Activated naive CD4-positive, alpha-beta T cell (primary cell): ENCODE results near the gene DIRAS1.

Source experiments
- DNase-seq, 4 experiments: peaks; one replicate each; lab custom pipeline; 2025; lab: John Stamatoyannopoulos, UW

Gene DIRAS1, protein sequence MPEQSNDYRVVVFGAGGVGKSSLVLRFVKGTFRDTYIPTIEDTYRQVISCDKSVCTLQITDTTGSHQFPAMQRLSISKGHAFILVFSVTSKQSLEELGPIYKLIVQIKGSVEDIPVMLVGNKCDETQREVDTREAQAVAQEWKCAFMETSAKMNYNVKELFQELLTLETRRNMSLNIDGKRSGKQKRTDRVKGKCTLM

DNA sequence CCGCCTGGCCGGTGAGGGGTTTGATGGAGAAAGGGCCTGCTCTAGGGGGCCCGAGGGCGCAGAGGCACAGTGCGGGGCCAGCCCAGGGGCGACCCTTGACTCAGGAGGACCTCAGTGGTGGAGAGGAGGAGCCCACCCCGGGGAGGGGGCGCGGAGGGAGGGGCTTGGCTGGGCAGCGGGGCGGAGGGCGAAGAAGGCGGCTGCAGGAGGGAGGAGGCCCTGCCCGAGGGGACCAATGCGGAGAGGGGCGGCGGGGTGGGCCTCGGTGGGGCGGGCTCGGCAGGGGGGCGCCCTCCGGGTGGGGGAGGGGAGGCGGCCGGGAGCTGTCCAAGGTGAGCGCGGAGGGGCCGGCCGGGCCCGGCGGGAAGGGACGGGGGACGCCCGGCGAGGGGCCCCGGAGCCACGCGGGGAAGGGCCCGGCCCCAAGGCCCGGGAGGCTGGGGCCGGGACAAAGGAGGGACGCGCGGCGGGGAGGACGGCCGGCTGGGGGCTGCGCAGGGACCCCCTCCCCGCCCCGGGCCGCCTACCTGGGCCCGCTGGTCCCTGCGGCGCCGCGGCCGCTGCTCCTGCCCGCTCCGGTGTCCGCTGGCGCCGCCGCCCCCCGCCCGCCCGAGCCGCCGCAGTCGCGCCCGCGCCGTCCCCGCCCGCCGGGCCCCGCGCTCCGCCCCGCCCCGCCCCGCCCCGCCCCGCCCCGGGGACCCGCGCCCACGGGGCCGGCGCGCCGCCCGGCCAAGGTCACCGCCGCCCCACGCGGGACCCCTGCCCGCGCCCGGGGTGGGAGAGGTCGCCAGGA lies at the start of gene DIRAS1:
Gene DIRAS1, minus strand, starts transcription at position 596 of the 793 bp plus-strand sequence. CDS start 3,566 bp downstream, outside the sequence.
- DNase-seq, result no peak

DNA sequence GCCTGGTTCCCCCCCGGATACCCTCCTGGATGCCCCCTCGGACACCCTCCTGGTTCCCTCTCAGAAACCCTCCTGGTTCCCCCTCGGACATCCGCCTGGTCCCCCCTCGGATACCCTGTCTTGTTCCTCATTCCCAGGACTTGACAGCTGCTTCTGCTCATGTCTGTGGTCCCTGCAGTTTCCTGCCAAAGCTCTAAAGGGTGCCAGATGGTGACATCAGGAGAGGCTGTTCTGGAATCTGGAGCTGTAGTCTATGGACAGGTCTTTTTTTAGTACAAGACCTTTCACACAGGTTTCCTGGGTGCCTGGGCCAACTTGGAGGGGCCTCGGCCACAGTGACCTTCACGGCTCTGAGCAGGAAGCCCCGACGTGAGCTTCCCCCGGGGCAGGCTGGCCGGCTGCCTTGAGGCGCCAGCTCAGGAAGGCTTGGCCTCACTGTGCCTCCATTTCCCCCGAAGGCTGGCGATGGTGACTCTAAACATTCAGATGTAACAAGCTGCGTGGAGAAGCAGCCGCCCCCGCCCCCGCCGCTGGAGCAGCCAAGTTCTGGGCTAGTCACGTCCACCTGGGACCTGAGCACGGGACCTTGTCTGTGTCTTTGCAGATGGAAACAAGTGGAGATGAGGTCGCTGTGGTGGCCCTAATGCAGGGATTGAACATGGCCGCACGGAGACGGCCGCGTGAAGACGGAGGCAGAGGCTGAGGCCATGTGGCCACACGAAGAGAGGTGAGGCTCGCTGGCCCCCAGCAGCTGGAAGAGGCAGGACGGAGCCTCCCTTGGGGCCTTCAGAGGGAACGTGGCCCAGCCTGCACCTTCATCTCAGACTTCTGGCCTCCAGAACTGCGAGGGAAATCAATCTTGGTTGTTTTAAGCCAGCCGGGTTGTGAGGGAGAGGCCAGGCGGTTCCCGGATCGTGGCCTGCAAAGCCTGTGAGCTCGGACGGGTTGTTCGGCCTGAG lies 49.2 kb upstream of the DIRAS1 start:
- DNase-seq, result no peak

DNA sequence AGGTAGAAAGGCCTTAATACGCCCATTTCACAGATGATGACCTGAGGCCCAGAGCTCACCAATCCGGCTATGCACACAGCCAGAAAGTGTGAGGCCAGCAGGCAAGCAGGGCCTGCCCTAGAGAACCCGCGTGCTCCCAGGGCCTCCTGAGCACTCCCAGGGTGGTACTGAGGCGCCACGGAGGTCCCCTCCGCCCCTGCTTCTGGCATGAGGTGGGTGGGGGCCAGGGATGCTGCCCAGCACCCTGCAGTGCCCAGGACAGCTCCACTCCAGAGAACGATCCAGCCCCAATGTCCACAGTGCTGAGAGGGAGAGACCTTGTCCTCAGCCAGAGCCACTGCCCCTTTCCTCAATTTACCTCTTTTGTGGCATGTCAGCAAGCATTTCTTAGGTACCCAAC lies 48.0 kb upstream of the DIRAS1 start:
- no peak for DNase-seq

DNA sequence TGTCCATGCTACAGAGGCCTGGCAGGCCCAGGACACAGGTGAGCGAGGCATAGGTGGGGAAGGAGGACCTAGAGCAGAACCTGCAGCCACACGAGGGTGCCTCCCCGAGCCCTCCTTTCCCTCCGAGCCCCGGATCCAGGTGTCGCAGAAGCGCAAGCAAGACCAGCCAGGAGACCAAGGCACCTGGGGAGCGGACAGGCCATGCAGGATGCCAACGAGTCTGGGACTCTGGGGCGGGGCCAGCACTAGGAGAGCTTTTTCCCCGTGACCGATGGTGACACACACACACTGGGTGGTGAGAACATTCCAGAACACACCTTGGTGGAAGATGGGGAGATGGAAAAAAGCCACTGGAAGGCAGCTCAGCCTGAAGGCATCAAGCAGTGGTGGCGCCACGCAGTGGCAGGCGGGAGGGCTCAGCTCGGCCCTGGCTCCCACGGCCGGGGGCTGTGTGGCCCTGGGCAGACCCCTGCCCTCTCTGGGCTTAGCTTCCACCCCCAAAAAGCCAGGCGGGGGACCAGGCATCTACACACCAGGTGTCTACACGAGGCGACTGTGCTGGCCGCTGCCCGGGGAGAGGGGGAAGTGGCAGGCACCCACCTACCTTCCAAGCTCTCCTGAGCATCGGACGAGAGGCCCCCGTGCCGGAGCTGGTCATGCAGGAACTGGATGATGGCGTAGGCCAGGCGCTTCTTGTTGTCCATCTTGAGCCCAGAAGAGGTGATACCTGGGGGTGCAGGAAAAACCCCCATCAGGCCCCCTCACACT lies 47.4 kb upstream of the DIRAS1 start:
- no peak for DNase-seq

DNA sequence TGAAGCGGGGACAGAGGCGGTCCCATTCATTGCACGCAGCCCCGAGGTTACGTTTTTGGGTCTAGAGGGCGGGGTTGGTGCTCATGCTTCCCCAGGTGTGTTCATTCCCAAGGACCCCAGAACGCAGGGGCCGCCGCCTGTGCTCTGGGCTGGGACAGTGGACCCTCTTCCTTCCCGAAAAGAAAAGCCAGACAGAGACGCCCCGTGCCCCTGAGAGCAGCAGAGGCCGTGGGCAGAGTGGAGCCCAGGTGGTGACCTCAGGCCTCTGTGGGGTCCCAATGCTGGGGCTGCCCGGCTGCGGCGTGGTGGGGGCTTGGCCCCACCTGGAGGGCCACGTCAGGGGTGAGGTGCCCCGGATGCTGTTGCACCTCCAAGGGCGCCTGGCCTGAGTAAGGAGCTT lies 46.5 kb upstream of the DIRAS1 start:
- DNase-seq, result no peak

DNA sequence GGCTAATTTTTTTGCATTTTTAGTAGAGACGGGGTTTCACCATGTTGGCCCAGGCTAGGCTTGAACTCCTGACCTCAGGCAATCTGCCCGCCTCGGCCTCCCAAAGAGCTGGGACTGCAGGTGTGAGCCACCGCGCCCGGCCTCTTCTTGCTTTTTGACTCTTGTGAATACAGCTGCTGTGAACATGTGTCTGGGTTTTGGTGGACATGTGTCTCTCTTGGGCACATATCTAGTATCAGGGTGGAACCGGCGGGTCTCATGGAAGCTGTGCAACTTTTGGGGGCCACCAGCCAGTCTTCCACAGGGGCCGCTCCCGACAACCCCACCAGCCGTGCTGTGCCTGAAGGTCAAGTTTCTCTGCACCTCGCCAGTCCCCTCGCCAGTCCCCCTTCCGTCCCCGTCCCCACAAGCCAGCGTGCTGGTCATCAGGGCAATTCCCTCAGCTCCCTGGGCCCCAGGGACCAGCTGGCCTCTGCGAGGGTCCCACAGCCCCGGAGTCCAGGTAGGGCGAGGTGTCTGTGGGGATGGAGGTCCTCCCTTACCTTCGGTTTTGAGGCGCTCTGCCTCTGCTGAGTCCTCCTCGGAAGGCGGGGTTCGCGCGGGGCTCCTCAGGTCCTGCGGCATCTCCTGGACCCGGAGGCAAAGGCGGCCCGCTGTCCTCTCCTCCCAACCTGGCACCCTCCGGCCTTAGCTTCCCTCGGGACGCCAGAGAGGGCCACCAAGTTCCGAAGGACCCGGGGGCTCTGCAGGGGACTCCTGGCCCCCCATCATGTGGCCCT lies 45.6 kb upstream of the DIRAS1 start:
- DNase-seq, result no peak

DNA sequence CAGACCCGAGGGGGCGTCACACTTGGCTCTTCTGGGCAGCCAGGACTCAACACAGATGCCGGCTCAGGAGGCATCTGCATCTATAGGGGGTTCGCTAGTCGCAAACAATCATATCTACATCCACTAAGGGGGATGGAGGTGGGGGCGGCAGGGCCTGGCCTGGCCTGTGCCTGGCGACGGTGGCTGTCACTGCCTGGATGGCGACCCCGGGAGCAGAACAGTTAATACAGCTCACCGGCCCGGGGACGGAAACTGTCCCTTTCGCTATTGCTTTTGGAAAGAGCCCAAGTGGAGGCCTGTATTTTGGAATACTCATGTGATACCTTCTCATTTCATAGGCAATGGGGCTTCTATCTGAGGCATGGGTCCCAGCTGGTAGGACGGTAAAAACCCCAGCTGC lies 44.2 kb upstream of the DIRAS1 start:
- DNase-seq, result no peak

DNA sequence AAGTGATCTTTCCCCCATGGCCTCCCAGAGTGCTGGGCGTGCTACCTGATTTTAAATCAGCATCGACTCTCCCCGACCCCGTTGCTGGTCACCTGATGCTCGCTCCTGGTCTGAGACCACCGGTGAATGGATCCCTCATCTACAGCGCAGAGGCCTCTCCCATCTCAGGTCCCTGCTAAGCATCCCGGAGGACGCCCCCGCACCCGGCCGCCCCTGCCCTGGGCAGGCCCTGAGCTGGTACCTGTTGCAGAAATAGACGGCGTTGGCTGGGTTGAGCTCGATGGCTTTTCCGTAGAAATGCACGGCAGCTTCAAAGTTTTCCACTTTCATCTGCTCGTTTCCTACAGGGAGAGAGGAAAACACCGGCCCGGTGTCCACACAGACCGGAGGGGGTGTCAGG lies 43.8 kb upstream of the DIRAS1 start:
- DNase-seq, result no peak

DNA sequence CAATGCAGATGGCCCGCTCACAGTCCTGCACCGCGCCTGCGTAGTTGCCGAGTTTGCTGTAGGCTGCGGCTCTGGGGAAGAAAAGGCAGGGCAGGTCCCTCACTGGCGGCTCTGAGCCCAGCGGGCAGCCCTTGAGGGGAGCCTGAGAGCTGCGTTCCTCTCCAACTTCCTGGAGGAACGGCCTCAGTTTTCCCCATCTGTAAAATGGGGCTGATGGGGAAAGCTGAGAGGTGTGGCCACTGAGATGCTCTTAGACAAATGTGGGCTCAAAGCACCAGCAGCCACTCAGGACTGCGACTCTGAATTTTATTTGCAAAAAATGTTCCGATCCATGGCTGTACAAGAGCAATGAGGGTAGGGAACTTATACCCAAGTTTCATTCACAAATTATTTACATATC lies 42.5 kb upstream of the DIRAS1 start:
- no peak for DNase-seq

DNA sequence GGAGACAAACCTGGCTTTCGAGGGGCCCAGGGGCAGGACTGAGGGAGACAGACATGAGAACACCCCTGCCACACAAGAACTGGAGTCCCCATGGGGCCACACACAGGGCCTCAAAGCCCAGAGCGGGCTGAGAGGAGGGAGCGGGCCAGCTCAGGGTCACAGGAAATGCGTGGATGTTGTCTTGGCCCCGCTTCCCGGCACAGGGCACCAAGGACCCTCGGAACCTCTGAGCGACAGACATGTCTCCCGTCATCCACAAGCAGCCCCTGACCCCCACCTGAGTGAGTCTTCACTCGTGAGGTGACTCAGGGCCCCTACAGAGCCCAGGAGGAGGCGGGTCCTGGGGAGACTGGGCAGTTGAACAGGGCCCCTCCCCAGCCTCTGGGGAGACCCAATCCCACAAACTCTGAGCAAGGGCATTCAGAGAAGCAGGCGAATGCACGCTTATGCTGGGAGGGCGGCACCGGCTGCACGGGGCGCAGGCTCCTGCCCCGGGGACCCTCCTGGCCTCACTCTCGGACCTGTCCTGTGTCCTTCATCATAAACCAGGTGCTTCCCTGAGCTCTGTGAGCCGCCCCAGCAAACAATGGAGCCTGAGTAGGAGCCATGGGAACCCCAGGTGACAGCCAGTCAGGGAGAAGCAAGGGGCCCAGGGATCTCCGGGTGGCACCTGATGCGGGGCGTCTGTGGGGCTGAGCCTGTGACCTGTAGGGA lies 41.8 kb upstream of the DIRAS1 start:
- no peak for DNase-seq

DNA sequence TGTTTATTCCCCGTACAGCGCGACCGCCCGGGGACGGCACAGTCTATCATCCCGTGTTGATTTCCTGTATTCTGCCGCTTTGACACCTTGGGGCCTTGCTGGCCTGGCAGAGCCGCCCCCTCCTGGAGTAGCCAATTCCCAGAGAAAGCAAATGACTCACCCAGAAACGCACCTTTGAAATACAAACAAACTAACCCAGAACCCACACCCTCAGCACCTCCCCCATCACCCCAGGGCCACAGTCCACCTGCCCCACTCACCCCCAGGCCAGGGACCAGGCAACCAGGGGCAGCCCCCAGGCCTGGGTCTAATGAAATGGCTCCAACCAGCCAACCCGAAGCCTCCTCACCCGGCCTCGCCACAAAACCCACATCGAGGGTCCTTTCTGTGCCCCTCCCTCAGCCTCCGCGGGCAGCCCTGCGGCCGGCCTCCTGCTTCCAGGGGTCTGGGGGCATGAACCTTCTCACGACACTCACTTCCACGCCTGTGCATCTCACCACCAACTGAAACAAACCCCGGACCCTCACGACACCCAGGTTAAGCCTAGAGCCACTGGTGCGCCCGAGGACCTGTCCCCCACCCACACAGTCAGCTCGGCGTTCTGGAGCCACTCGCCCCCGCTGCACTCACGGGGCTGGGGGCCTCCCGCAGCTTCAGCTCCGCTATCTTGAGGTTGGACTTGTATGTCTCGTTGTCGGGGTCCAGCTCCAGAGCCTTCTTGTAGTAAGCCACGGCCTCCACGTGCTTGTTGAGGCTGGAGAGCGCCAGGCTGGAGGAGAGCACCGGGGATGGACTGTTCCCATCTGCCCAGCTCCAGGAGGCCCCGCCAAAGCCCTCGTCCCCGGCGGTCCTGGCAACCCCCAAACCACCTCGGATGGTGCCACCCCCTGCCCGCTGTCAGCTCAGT lies 41.0 kb upstream of the DIRAS1 start:
- no peak for DNase-seq

DNA sequence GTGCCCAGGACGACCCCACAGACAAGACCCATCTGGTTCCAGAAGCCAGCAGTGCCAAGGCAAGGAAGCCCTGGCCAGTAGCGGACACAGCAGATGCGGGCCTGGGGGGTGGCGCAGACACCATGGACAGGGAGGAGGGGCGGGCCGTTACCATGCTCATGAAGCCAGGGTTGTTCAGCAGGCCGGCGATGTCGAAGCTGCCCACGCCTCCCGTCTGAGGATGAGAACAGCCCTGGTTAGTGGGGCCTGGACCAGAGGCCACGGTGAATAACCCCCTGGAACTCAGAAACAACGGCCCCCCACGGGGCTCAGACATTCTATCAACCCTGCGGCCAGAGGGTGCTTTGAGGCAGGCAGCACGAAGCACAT lies 40.1 kb upstream of the DIRAS1 start:
- no peak for DNase-seq

DNA sequence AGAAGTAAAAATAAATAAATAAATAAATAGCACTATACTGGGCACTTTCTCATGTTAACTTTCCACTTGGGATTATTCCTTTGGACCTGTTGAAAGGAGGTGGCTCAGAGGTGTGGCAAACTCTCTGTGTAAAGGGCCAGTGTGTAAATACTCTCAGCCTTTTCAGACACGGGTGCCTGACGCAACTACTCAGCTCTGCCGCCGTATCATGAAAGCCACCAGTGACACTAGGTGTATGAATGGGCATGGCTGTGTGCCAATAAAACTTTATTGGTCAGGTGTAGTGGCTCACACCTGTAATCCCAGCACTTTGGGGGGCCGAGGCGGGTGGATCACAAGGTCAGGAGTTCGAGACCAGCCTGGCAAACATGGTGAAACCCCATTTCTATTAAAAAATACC lies 38.8 kb upstream of the DIRAS1 start:
- DNase-seq, result no peak

DNA sequence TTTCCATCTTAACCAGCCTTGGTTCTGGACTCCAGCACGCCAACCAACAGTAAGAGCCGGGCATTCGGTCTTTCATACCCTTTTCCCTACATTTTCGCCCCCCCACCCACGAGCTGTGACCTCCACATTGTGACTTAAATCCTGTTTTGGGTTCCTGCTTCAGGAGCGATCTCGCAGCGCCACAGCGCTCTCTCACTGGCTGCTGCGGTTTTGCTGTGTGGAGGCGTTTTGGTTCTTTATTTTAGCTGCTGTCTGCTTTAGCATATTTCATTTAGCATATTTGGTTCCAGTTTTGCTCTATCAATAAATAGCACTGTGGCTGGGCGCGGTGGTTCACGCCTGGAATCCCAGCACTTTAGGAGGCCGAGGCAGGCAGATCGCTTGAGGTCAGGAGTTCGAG lies 38.2 kb upstream of the DIRAS1 start:
- no peak for DNase-seq

DNA sequence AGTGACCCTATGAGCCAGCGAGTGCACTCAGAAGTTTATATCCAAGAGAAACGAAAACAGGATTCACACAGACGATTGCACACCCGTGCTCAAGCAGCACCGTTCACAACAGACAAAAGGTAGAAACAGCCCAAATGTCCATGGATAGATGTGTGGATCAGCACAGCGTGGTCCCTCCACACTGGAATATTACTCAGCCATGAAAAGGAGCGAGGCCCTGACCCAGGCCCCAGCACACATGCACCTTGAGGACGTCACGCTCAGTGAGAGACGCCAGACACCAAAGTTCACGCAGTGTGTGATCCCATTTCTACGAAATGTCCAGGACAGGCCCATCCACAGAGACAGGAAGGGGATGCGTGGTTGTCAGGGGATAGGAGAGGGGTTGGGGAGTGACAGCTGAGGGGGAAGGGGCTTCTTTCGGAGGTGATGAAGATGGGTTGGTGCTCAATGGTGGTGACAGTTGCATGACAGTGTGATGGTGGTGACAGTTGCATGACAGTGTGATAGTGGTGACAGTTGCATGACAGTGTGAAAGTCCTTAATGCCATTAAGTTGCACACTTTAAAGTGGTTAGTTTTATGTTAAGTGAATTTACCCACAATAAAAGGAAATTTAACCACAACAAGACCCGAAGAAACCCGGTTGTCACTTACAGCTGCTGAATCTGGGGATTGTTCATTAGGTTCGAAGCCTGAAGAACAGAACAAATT lies 37.6 kb upstream of the DIRAS1 start:
- no peak for DNase-seq

DNA sequence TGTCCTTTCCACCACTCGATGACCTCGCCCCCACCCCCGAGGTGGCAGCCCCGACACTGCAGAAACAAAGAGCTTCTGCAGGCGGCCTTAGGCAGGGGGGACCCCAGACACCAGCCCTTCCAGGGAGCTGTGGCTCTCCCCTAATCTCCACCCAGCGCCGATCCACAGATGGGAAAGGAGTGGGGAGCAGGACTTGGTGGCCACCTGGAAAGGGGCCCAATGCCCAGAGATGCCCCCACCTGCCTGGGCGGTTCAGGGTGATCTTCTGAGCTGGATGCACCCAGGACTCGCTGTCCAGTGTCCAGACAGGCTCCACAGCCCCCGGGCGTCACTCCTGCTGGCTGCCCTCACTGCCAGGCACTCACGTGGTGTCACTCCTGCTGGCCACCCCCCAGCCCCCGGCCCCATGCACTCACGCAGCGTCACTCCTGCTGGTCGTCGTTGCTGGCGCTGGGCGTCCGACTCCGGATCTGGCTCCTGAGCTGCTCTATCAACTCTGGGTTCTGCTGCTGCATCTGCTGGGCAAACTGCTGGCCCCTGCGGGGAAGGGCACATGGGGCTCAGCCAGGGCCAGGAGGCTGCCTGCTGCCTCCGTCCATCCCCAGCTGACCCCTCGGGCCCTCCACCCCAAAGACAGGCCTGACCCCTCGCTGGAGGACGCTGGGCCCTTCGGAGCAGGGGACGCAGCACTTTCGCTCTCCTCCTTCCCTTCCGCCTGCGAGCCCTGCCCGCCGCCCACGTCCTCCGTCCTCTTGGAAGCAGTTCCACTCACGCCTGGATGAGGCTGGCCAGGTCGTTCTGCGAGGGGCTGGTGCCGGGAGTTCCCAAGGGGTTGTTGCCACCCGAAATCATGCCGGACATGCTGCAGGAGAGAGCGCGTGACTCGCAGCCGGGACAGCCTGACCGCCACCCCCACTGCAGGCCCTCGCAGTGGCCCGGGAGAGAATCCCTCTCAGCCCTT lies 36.0 kb upstream of the DIRAS1 start:
- DNase-seq, result no peak

DNA sequence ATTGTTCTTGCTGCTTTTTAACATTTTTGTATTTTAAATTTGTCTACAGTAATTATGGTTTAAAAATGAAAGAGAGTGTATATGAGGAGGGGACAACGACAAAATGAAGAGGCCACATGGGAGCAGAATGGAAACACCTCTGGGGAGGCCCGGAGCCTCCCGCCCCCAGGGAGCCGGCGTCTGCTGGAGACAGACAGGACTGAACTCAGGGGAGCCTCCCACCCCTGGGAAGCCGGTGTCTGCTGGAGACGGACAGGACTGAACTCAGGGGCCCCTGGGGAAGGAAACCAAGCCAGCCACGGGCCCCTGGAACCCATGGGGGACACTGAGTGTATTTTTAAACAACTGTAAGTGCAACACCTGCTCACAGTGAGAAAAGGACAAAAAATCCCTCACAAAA lies 35.3 kb upstream of the DIRAS1 start:
- no peak for DNase-seq

DNA sequence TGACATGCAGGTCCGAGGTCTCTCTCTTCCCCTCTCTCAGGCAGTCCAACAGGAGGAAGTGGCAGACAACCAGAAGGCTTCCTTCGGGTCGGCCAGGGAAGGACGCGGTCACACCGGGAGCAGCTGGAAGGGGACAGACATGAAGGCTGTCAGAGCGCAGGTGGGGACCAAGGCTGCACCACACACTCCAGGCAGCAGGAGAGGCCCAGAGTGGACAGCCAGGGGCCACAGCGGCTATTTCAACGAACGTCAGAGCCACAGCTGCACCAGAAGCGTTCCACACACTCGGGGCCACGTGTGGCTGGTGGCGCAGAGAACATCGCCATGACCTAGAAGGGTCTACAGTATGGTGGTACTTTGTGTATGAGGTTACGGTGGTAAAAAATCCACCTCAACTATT lies 34.6 kb upstream of the DIRAS1 start:
- DNase-seq, result no peak
